CD4-positive, alpha-beta T cell treated with Interleukin-17A for 1 hour (primary cell): ENCODE data around the gene CPSF4.

ENCODE experiments used
- DNase-seq: peaks from one replicate; pipeline ENCODE4 v3.0.0-alpha.2; 2020

The CPSF4 gene

DNA sequence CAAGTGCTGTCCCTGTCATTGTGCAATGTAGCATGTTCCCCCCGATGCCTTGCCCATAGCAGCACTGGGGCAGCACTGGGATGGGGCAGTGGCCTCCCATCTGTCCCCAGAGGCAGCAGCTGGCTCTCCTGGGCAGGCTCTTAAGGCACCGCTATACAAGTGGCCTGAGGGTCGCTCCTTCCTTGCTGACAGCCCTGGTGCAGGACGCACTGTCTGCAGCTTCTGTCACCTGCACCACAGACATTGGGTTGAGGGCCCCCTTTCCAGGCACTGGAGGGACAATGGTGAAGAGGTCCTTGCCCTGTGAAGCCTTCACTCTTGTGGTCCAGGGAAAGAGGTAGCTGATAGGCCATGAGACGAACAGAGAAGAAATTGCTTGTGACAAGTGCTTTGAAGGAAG is 10.6 kb downstream of the CPSF4 start:
- no peak for DNase-seq

DNA sequence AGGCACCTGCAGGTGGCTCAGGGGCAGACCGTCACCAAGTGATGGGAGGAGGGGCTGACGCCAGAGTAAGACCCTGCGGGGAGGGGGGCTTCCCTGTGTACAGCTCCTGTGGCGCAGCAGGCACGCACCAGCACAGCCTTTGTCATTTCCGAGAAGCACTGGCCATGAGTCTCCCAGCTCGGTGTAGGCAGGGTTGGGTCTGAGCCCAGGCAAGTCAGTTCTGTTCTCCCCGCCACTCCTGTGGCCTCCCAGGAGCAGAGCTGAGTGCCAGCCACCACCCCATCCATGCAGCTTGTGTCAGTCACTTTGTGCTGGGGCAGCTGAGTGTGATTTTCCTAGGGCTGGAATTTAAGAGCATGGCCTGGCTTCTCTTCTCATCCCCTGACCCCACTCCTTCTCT is 13.2 kb downstream of the CPSF4 start:
- DNase-seq = no peak

- no peak for DNase-seq
Observed at GRCh38 chr7:99452541-99452940, 13.8 kb downstream of the CPSF4 start.

- no peak for DNase-seq
Observed at GRCh38 chr7:99453105-99453504, 14.4 kb downstream of the CPSF4 start.

- no peak for DNase-seq
Observed at GRCh38 chr7:99455874-99456273, 17.1 kb downstream of the CPSF4 start.

- no peak for DNase-seq
Observed at GRCh38 chr7:99456288-99456687, 17.5 kb downstream of the CPSF4 start.

GRCh38 chr7:99457050-99457649 is 18.4 kb downstream of the CPSF4 start:
- no peak for DNase-seq

- no peak for DNase-seq
Observed at GRCh38 chr7:99457650-99458493, 19.1 kb downstream of the CPSF4 start.

- DNase-seq = peak; percentile 29
Observed at GRCh38 chr7:99459087-99459486, 20.3 kb downstream of the CPSF4 start.

- DNase-seq = no peak
Observed at GRCh38 chr7:99460651-99461050, 21.9 kb downstream of the CPSF4 start.

GRCh38 chr7:99461221-99461620 is 22.5 kb downstream of the CPSF4 start:
- no peak for DNase-seq

DNA sequence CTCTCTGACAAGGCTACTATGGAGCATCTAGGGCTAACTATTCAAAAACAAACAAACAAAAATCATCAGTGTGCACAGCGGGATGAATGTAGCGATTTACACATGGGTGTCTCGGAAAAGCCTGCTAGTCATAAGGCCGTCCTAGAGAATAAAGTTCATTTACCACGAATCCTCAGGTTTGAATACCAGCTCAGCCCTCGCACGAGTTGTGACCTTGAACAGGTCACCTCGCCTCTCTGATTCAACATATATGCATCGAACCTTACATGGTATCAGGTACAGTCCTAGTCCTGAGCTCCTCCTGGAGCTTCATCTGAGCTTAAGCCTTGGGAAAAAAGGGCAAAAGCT is 26.7 kb downstream of the CPSF4 start:
- DNase-seq = no peak

- DNase-seq = no peak
Observed at GRCh38 chr7:99468336-99468918, 29.7 kb downstream of the CPSF4 start.

- no peak for DNase-seq
Observed at GRCh38 chr7:99469381-99470065, 30.8 kb downstream of the CPSF4 start.

GRCh38 chr7:99472561-99473314 is 34.0 kb downstream of the CPSF4 start, which contains the start of gene ZNF789:
Gene ZNF789 (plus strand): TSS chr7:99472890. CDS start chr7:99476457, 3,567 bp downstream.
- DNase-seq = peak; percentile 98

GRCh38 chr7:99473315-99473596 is 34.5 kb downstream of the CPSF4 start:
- DNase-seq = peak; percentile 42

GRCh38 chr7:99476107-99476506 is 37.4 kb downstream of the CPSF4 start:
- no peak for DNase-seq

DNA sequence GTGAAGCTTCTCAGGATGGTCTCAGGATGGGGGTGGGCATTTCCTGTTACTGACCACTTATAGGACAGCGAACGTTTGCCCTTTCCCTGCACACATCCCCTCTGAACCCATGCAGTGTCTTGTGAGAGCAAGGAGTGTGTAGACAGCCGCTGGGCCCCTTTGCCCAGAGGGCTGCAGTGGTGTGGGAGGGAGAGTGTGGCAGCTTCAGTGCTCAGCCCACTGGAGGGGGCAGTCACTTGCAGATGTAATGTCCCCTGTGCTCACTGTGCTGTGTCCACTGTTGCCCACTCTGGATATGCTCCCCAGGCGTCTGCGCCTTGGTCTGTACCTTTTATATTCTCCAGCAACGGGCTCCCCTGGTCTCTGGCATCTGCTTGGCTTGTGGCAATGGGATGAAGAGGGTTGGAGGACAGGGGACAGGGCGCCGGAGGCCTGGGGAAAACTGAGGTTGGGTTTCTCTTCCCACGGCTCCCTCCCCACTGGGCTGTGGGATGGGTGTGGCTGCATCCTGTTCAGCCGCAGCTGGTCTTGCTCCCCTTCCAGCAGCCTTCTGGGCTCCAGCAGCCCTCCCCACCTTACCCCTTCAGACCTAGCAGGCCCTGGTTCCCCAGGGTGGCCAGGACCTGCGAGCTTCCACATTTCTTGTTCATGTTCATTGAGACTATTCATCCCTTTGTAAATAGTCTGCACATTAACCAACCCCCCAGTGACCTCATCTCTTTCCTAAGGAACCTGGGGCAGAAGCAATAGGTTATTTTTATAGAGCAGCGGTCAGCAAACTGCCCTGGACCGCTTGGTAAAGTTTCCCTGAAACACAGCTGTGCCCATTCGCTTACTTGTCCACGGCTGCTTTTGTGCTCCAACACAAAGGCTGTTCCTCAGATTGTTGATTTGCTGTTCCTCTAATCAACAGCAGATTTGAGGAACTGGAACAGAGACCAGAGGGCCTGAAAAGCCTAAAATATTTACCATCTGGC is 40.0 kb downstream of the CPSF4 start:
- no peak for DNase-seq

- DNase-seq = no peak
Observed at GRCh38 chr7:99485094-99485493, 46.4 kb downstream of the CPSF4 start.

- peak; percentile 20 for DNase-seq
Observed at GRCh38 chr7:99489235-99489634, 50.5 kb downstream of the CPSF4 start.

DNA sequence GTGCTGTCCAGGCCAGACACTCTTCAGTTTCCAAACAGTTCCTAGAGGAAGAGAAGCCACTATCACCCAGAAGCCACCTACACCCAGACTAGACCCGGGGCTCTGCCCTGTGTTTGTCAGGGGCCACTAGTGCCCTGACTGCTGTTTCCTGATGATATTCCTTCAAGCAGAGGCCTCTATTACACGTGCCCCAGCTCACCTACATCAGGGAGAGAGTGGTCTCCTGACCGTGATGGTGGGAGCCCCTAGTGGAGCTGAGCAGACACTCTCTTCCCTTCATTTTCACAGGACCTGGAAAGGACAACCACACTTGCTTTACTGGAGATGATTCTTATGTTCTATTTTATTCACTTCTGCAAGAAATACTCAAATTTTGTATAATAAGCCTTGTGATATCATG is 52.1 kb downstream of the CPSF4 start:
- DNase-seq = no peak

GRCh38 chr7:99493823-99494222 is 55.1 kb downstream of the CPSF4 start:
- DNase-seq = no peak
